ENCODE data around the gene COA7. TPM values are rescaled to one million over a fixed set of nuclear protein-coding genes. Genes with fewer than 3 reads are reported as not detected.

Gene COA7
- total and polyA plus RNA-seq, 2 of the 8 experiments (the other 6 are each of a cell fraction or from before 2014, with no cell fraction given), result 23.2 to 61.8 TPM

DNA sequence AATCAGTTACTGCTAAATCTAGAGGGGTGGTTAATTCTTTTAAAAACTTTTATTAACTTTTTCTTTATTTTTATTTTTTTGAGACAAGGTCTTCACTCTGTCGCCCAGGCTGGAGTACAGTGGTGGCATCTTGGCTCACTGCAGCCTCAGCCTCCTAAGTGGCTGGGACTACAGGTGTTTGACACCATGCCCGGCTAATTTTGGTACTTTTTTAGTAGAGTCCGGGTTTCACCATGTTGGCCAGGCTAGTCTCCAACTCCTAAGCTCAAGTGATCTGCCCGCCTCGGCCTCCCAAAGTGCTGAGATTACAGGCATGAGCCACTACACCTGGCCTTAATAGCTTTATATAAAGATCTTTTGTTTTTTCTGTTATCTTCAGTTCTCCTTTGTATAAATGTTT is 40.0 kb upstream of the COA7 start:
- TF ChIP-seq SP2 (IDR thresholded peaks at IDR 0.05; ENCODE audit: low read length) (no peak), SIX5 (IDR thresholded peaks at IDR 0.05; ENCODE audit: low read depth, low read length) (no peak), SUZ12 (IDR thresholded peaks at IDR 0.05; ENCODE audit: low read length) (no peak), FOSL1 (IDR thresholded peaks at IDR 0.05; ENCODE audit: insufficient read depth, low read depth, low read length) (no peak), EZH2 (IDR thresholded peaks at IDR 0.05; ENCODE audit: low read depth, low read length, severe bottlenecking) (no peak), EP300 (IDR thresholded peaks at IDR 0.05; ENCODE audit: borderline replicate concordance in 1 of 2, low read depth in 2 of 2, low read length in 2 of 2) (no peak), POLR2A (IDR thresholded peaks at IDR 0.05; ENCODE audit: control extremely low read depth in 1 of 2, low read depth in 2 of 2, low read length in 2 of 2) (no peak), BCL11A (IDR thresholded peaks at IDR 0.05; ENCODE audit: low read depth in 2 of 2, low read length in 2 of 2) (no peak), GTF2F1 (IDR thresholded peaks at IDR 0.05; ENCODE audit: borderline replicate concordance, low read depth, low read length) (no peak), TAF1 (IDR thresholded peaks at IDR 0.05; ENCODE audit: low read depth, low read length) (no peak), SIN3A (conservative IDR thresholded peaks at IDR 0.05 in 1 of 2, IDR thresholded peaks at IDR 0.05 in 1 of 2; ENCODE audit: low read depth in 1 of 2, low read length in 2 of 2) (no peak)
- Histone ChIP-seq H4K5ac (ENCODE audit: insufficient read length, low read depth, low read length) (no peak overlapping the region), H2BK12ac (ENCODE audit: low read depth, low read length) (no peak overlapping the region), H3K56ac (replicated peaks; ENCODE audit: insufficient read length, low read depth, low read length) (no peak overlapping the region), H3K4me3 (ENCODE audit: extremely low read depth in 1 of 4, insufficient read depth in 2 of 4, low read depth in 3 of 4, low read length in 4 of 4) (no peak overlapping the region), H2BK20ac (ENCODE audit: low read length) (no peak overlapping the region), H4K91ac (replicated peaks; ENCODE audit: insufficient read length, low read length) (no peak overlapping the region), H3K14ac (ENCODE audit: insufficient read length) (no peak overlapping the region), H3K4me2 (ENCODE audit: insufficient read depth in 1 of 2, low read depth in 2 of 2, low read length in 2 of 2) (no peak overlapping the region), H4K8ac (ENCODE audit: extremely low read depth, insufficient read depth, low read length) (no peak overlapping the region), H3K9ac (replicated peaks in 1 of 4; ENCODE audit: extremely low read depth in 1 of 4, low read depth in 3 of 4, low read length in 3 of 4) (no peak overlapping the region), H3K18ac (ENCODE audit: extremely low read depth, low read length) (no peak overlapping the region), H3K27me3 (replicated peaks in 1 of 4; ENCODE audit: control insufficient read depth in 3 of 4, extremely low read depth in 1 of 4, insufficient read depth in 3 of 4, low read length in 3 of 4) (no peaks in the 10 kb centered on the region), H3K4me1 (replicated peaks in 1 of 4; ENCODE audit: control insufficient read depth in 3 of 4, insufficient read depth in 4 of 4, low read length in 3 of 4) (no peaks in the 10 kb centered on the region), H4K20me1 (replicated peaks in 1 of 2; ENCODE audit: control insufficient read depth in 1 of 2, insufficient read depth in 2 of 2, low read length in 2 of 2) (peaks cover 1 to 2% of the 10 kb centered on the region in 2 experiments), H3K23ac (ENCODE audit: insufficient read length) (no peak overlapping the region), H3K4ac (replicated peaks; ENCODE audit: insufficient read length, low read depth, low read length) (no peak overlapping the region), H2AK5ac (ENCODE audit: low read depth, low read length) (no peak overlapping the region), H3K27ac (ENCODE audit: low read depth, low read length) (no peak overlapping the region), H2BK5ac (ENCODE audit: low read depth, low read length) (no peak overlapping the region), H2BK15ac (ENCODE audit: low read length) (no peak overlapping the region), H3K36me3 (ENCODE audit: control insufficient read depth in 2 of 4, insufficient read depth in 4 of 4, low read length in 3 of 4) (no peaks in the 10 kb centered on the region; a peak in 1 of 8 replicates), H3K79me2 (ENCODE audit: control insufficient read depth in 1 of 2, insufficient read depth in 2 of 2, low read length in 2 of 2) (peaks cover 0 to 16% of the 10 kb centered on the region in 2 experiments; a peak in 2 of 4 replicates), H2BK120ac (replicated peaks; ENCODE audit: low read depth, low read length) (no peak overlapping the region), H3K23me2 (ENCODE audit: low read depth, low read length) (no peaks in the 10 kb centered on the region), H3K79me1 (ENCODE audit: low read depth, low read length) (no peaks in the 10 kb centered on the region), H2AFZ (ENCODE audit: low read length) (no peak overlapping the region), H3K9me3 (ENCODE audit: insufficient read depth in 2 of 2, low read depth in 1 of 2, low read length in 1 of 2) (peaks cover 0 to 3% of the 10 kb centered on the region in 2 experiments; a peak in 1 of 4 replicates)
- DNase-seq (ENCODE audit: low read depth in 1 of 2, low spot score in 2 of 2), result no peak
- 90% methylated on average over 5 of the region's 5 CpGs; no CpG with 5 or more reads in 1 of the 2 experiments for WGBS, 2 experiments (ENCODE audit: extremely low coverage in 1 of 2, insufficient coverage in 1 of 2, insufficient read length in 1 of 2, insufficient replicate concordance in 2 of 2, low coverage in 1 of 2, low lambda C conversion rate in 2 of 2, missing lambda C conversion rate in 1 of 2)
- CTCF ChIA-PET (ENCODE audit: partially characterized antibody), result interaction anchor here (0.6 kb wide), 1 partner anchor 84 kb away, joined by 3 read pairs; no protein-coding TSS in a partner anchor
- no peak for FAIRE-seq
- POLR2A ChIA-PET (ENCODE audit: partially characterized antibody), result interaction anchor here (1.6 kb wide), 1 partner anchor 11 kb away, joined by 7 read pairs; the partner anchor contains the start of gene ZYG11B
